HG02884 (cell line): ENCODE results near the gene GFRA1.

ENCODE experiments used
- ATAC-seq: cut with Tn5 transposase; IDR thresholded peaks from one replicate; pipeline ENCODE4 v1.9.1; 2021; ENCODE audit warnings: mild to moderate bottlenecking, moderate library complexity; ENCODE audit not compliant: unreplicated experiment

Gene GFRA1, protein sequence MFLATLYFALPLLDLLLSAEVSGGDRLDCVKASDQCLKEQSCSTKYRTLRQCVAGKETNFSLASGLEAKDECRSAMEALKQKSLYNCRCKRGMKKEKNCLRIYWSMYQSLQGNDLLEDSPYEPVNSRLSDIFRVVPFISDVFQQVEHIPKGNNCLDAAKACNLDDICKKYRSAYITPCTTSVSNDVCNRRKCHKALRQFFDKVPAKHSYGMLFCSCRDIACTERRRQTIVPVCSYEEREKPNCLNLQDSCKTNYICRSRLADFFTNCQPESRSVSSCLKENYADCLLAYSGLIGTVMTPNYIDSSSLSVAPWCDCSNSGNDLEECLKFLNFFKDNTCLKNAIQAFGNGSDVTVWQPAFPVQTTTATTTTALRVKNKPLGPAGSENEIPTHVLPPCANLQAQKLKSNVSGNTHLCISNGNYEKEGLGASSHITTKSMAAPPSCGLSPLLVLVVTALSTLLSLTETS

DNA sequence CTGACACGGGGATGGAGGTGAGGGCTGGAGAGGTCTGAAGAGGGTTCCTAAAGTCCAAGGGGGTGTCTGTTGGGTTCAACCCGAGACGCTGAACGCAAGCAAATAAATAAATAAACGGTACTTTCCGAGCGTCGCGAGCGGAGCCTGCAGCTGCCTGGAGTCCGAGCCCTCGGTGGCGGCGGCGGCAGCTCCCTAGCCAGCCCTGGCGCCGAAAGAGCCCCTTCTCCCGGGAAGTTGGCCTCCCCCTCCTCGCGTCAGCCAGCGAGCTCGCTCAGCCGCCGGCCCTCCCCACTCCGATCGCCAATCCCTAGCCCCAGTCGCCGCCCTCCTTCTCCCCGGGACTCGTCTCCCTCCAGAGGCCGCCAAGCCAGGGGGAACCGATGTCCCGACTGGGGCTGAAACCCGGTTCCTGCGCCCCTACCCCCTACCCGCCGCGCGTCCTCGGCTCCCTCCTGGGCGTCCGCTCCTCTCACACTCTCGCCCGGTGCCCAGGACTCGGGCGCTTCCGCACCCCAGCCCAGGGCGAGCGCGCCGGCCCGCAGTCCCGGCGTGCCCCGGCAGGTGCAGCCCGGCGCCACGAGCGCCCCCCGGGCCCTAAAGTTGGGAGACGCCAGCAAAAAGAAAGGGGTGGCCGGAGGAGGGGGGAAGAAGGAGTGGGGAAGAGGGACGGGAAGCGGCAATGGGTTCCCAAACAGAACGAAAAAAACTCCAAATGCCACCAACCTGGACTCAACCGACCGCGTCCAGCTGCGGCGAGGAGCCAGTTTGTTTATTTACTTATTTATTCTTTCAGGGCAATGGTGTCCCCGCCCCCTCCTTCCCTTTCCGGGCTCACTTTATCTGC lies at the start of gene GFRA1:
TSS of gene GFRA1 (minus strand) at position 767 of the 844 bp plus-strand sequence. CDS start 1,177 bp downstream, outside the sequence.
- no peak for ATAC-seq

DNA sequence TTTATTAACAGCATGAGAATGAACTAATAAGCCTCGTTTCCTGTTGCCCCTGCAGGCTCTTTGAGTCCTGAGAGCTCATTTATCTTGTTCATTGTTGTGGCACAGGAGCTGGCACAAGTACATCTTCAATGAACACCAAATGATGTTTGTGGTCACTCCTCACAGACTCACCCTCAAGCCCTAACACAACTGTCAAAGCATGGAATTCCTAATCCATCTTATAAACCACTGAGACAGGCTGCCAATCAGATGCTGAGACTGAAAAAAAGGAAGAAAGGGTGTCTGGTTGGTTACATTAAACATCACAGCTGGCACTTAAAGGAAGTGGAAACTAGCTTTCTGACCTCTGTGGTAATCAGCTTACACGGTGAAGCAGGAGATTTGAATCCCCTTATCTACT lies 43.5 kb upstream of the GFRA1 start:
- no peak for ATAC-seq

DNA sequence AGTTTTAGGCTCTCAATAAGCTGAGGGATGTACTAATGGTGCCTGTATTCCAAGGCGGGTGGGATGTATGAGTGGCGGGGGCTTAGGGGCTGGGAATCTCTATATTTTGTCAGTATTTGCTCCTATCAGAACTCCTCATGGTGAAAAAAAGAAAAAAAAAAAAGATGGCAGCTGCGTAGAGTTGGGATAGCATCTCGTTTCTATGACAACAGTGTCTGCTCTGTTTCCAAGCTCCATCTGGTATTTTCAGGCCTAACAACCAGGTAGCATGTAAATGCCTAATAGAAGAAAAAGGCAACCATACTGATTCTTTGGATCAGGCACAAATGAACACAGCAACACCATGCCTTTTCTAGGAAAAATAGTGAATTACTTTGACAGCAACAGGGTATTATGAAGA lies 39.5 kb upstream of the GFRA1 start:
- no peak for ATAC-seq

DNA sequence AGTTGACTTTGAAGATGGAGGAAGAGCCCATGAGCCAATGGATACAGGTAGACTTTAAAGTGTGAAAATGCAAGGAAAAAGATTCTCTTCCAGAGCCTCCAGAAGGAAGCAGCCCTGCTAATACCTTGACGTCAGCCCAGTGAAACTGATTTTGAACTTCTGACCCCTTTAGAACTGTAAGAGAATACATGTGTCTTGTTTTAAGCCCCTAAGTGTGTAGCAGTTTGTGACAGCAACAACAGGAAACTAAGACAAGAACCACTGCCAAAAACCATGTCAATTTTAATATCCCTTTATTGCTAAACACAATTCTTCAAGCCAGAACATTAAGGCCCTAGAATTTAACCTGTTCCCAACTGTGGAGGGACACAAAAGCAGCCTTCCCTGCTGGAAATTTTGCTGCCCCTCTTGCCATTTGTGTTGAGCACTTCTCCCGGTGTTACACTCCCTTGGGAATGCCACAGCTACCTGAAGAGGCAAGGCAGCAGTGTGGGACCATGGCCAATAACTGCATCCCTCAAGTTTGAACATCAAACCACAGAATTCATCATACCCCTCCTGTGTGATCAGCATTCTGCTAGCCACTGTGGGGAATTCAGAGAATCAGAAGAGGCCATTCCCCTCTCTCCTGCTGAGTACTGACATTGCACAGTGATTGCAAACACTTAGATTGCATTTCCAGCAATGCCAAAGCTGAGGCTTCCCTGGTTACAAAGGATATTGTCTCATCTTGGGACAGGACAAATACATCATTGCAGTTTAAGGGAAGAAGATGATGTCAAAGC lies 38.9 kb upstream of the GFRA1 start:
- no peak for ATAC-seq

DNA sequence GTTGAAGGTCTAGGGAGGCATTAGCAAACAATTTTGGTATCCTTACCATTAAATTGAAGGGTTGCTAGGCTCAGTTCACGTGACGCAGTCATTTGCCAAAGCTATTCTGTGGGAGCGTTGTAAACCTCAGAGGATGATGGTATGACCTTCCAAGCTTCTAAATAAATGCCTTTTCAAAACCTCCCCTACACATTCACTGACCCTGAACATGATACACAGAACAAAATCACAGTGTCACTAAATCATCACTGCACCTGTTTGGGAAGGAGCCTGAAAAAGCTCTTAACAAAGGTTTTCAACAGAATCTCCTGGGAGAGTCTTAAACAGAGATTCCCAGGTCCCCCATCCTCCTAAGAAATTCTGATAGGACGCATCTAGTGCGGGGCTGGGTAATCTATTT lies 38.0 kb upstream of the GFRA1 start:
- no peak for ATAC-seq

DNA sequence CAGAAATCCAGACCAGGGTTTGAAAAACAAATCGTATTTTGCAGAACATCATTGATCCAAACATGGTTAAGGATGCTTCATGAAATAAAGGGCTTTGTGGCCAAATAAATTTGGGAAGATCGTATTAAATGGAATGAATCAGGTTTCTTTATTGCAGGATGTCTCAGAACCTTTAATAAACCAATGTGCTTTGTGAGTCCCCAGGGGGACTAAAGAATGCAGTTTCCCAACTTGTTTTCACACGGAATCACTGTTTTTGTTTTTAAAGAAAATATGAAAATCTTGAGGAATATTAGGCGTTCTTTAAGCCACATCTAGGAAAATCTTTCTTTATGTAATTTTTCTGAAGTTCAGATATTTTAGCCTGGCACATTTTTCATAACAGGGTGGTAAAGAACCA lies 34.4 kb upstream of the GFRA1 start:
- ATAC-seq = no peak

DNA sequence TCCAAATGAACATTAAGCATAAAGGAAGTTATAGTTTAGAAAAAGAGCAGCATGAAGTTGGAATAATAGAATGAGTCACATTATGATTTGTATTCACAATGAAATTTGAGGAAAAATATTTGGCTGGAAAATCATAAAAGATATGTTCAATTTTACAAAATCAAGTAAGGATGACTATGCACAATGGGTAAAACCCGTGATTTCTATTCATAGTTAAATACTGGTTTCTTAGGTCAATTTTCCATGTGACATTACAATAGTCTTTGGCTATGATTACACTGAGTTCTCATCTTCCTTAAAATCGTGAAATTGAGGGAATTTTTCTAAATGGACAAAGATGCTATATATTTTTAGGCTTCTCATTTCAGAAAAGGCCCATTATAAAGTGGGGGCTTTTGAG lies 33.8 kb upstream of the GFRA1 start:
- ATAC-seq = no peak

DNA sequence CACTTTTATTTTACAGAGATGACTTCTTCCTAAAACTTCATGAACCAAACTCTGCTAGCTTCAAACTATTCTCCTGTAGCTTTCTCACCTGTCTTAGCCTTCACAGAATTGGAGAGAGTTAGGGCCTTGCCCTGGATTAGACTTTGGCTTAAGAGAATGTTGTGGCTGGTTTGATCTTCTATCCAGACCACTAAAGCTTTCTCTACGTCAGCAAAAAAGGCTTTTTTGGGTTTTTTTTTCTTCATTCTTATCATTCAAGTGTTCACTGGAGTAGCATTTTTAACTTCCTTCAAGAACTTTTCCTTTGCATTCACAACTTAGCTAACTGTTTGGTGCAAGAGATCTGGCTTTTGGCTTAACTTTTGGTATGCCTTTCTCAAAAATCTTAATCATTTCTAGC lies 31.9 kb upstream of the GFRA1 start:
- no peak for ATAC-seq

DNA sequence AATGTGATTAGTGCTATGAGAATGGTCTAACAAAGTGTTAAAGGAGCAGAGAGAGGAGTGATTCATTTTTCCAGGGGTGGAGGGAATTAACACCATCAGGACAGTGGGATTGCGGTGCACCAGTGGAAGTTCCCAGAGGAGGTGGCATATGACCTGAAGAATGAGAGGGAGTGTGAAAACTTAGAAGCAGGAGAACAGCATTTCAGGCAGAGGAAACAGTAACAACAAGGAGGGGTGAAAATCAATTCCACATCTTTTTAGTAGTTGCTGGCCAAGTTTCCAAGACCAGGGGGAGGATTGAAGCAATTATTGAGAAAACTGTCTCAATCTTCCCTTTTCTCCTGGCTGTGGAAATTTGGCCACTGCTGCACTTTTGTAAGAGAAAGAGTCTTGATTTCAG lies 27.5 kb upstream of the GFRA1 start:
- ATAC-seq = no peak

DNA sequence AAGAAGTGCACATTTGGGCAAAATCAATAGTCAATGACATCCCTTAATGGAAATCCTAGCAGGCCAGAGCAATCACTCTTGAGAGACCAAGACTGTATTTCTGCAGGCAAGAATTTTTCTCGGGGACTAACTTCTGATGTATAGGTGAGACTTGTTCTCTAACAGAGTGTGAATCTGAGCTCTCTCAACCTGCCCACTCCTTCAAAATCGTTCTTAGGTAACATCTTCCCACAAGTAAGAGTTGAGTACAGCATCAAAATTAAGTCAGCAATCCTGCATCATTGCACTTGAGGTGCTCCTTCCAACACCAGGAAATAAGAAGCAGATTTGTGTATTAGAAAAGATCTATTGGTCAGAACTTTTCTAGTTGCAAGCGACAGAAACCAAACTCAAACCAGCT lies 25.6 kb upstream of the GFRA1 start:
- no peak for ATAC-seq

DNA sequence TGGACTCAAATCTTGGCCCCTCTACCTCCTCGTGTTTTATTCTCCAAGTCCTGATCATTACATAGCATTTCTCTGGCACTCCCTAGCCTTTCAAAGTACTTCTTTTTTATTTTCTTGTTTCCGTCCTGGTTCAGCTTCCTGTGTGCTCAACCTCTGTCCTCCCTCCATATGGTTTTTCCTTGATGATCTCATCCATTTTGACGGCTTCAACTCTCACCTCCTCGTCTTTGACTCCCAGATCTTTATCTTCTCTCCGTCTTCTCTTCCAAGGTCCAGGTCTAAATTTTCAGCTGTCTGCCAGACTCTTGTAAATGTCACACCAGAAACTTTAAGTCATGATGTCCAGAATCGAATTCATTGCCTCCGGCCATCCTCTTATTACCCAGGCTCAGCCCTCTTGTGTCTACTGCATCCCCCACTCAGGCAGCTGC lies 23.3 kb upstream of the GFRA1 start:
- ATAC-seq = no peak

DNA sequence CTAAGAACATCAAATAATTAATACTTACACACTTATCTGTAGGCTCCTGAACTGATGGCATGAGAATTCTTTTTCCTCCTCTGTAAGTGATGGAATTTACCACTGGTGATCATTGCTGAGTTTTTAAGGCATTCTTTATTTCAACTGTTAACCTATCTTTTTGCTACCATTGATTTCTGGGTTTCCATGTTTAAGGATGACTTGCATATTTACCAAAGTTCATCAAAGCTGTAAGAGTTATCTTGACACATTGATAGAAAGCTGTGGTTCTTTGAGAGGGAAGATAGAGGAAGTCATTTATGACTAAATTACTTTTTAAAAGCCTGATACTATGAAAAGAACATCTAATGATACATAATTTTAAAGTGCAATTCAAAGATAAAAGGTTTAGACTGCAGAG lies 19.5 kb upstream of the GFRA1 start:
- ATAC-seq = no peak

DNA sequence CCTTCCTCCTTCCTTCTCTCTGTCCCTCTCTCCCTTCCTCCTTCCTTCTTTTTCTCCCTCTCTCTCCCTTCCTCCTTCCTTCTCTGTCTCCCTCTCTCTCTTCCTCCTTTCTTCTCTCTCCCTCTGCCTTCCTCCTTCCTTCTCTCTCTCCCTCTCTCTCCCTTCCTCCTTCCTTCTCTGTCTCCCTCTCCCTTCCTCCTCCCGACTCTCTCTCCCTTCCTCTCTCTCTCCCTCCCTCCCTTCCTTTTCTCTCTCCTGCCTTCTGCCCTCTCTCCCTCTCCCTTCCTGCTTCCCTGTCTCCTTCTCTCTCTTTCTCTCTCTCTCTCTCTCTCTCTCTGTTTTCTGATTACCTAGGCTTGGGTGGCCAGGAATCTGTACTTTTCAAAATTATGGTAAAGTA lies 16.6 kb upstream of the GFRA1 start:
- ATAC-seq = no peak

DNA sequence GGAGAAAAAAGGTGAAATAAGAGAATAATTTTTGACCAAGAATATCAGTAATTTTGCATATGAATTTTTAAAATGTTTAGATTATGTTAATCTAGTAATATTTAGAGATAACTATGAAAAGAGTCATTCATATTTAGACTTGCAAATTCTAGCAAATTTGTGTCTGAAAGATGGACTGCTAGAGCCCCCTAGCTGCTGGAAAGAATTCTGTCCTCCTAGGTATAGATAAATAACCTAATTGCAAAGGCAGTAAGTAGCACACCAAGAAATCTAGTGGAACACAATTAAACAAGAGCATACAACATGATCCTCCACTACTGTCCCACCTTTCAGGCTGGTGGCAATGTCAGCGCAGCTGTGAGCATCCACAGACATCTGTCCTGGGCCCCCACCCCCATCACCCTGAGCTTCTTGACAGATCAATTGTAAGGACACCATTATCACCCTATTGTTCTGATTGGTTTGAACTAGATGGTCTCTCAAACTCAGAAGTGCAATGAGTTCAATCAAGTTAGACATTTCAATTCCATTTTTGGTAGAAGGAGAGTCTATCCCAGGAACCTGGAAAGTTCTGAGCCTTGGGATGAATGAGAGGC lies 15.0 kb upstream of the GFRA1 start:
- no peak for ATAC-seq

DNA sequence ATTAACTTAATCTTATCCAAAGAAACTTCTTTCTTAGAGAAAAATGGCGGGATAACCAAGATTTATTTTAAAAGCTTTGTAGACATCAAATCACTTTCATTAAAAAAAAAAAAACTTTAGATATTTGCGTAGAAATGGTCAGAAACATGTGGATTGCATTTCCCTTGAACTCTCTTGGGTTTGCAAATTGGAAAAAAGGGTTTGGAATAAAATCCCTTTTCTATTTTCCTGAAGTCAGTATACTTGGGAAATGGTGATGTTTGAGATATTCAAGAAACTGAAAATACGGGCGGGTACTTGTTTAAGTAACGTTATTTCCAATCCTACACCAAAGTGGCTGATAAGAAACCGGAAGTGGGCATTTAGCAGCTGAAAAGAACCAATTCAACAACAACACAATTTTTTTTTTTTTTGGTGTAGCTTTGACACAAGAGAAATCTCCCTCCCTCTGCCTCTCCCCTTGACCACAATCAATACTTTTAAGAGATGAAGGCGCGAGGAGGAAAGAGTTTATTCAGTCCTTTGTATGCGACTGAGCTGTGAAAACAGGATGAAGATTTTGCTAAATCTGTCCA lies 13.7 kb upstream of the GFRA1 start:
- no peak for ATAC-seq

DNA sequence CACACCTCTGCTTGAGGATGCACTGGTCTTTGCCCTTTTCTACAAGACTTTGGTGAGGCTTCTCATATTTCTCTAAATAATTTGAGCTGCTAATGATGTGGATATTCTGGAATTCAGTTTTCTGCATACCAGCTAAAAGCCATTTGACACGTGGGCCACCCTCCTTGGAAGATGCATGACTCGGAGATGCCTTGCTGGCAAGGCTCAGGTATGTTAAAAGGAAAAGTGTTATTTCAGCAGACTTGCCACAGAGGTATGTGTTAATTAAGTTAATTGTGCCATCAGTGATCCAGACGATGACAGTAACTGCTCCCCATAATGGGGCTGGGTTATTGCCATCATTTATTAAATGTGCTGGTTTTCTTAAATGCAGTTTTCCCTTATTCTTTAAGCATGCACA lies 8.8 kb upstream of the GFRA1 start:
- no peak for ATAC-seq

DNA sequence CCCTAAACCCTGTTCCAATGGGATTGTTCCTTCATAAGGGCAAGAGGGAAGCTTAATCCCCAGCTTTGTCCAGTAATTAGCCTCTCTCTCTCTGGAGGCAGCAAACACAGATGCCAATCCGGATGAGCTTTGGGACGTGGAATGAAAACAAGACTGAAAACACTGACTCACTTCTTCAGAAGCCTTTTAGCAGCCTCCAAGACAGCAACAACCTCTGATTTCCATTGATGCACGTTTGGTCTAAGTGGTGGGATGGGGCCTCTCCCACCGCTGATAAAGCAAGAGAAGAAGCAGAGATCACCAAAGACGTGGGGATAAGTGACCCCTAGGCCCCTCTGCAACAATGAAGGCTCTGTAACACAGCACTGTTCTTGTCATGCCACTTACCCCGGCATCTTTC lies 5.8 kb upstream of the GFRA1 start:
- ATAC-seq = no peak

DNA sequence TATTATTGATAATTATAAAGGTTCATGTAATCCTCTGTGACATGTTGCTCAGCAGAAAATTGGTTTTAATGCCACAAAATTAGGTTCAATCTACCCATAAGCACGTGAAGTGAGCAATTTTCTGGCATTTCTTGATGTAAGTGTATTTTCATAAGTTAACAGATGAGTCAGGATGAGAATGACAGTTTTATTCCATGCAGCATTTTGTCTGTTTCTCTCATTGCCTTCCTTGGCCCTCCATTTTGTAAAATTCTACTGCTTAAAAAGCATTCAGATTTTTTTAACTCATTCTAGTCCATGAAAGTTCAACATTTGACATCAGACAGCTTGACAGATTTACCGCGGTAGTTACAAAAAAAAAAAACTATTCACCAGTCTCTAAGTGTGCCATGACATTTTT lies 4.0 kb upstream of the GFRA1 start:
- ATAC-seq = no peak

DNA sequence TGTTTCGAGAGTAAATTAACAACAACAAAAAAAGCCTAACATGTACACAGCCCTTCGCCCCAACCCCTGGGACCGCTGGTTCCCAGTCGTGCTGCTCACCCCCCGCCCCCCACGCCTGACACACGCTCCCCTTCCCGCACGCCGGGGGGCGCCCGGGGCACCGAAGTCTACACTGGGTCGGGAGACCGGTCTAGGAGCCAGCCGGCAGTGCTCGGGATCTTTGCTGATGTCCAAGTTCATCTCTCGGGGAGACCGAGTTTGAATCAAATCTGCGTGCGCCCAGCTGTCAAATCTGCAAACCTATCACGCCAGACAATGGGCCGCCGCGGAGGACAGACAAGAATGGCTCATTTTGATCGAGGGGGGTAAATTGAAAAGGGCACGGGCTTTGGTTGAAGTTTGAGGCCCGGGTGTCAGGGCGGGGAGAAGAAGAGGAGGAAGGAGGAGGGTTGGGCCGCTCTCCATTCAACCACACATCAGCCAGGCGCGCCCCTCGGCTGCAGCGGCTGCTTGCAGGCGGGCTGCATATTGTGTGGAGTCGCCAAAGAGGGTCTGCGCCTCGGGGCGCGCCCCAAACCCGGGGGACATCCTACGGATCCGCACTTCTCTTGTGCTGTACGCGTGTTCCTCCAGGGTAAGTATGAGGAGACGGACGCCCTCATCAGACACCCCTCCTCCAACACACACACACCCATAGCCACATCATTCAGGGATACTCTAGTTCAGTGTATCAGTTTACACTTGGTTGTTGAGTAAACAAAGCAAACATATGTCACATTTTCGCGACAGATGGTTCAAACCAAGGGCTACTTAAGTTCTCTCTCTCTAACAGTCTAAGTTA lies 1.3 kb upstream of the GFRA1 start:
- no peak for ATAC-seq
